ENCODE data around the gene KANK3.
"Not testable (repeated sequence)": the region's sequence is repeated elsewhere in the genome, so short reads cannot be mapped to it uniquely, and the experiment has no call there.

The KANK3 gene

GRCh38 chr19:8342684-8343482 lies at the start of gene KANK3:
KANK3 (minus strand) TSS chr19:8343262; CDS start chr19:8337828, 5,434 bp downstream.
- DNase-seq (ENCODE audit: low read depth in 2 of 2), result peak; percentile 81

- DNase-seq (ENCODE audit: low read depth in 2 of 2), result no peak
These were observed 49.0 kb upstream of the KANK3 start for GRCh38 chr19:8392017-8392591.

- DNase-seq (ENCODE audit: low read depth in 2 of 2), result no peak
These were observed 48.3 kb upstream of the KANK3 start for GRCh38 chr19:8391198-8392016.

- DNase-seq (ENCODE audit: low read depth in 2 of 2), result peak; percentile 77 to 84
These were observed 47.5 kb upstream of the KANK3 start for GRCh38 chr19:8390617-8390981.

- peak; percentile 94 to 96 for DNase-seq (ENCODE audit: low read depth in 2 of 2)
These were observed 47.0 kb upstream of the KANK3 start, which contains the start of gene RAB11B for GRCh38 chr19:8389891-8390616. RAB11B (plus strand) TSS chr19:8390360; CDS start chr19:8390417, 57 bp downstream.

GRCh38 chr19:8388612-8388958 lies 45.5 kb upstream of the KANK3 start:
- DNase-seq (ENCODE audit: low read depth in 2 of 2), result no peak

- no peak for DNase-seq (ENCODE audit: low read depth in 2 of 2)
These were observed 44.9 kb upstream of the KANK3 start for GRCh38 chr19:8387688-8388611.

- DNase-seq (ENCODE audit: low read depth in 2 of 2), result no peak
These were observed 43.9 kb upstream of the KANK3 start for GRCh38 chr19:8386990-8387389.

GRCh38 chr19:8386419-8386818 lies 43.4 kb upstream of the KANK3 start:
- DNase-seq (ENCODE audit: low read depth in 2 of 2), result not testable (repeated sequence)

GRCh38 chr19:8385566-8385965 lies 42.5 kb upstream of the KANK3 start:
- DNase-seq (ENCODE audit: low read depth in 2 of 2), result not testable (repeated sequence)

- not testable (repeated sequence) for DNase-seq (ENCODE audit: low read depth in 2 of 2)
These were observed 42.0 kb upstream of the KANK3 start for GRCh38 chr19:8385103-8385502.

- not testable (repeated sequence) for DNase-seq (ENCODE audit: low read depth in 2 of 2)
These were observed 41.5 kb upstream of the KANK3 start for GRCh38 chr19:8384569-8384968.

- not testable (repeated sequence) for DNase-seq (ENCODE audit: low read depth in 2 of 2)
These were observed 36.3 kb upstream of the KANK3 start for GRCh38 chr19:8379156-8379891.

- DNase-seq (ENCODE audit: low read depth in 2 of 2), result no peak
These were observed 34.5 kb upstream of the KANK3 start for GRCh38 chr19:8377598-8377997.

GRCh38 chr19:8376373-8376974 lies 33.4 kb upstream of the KANK3 start:
- not testable (repeated sequence) for DNase-seq (ENCODE audit: low read depth in 2 of 2)

- DNase-seq (ENCODE audit: low read depth in 2 of 2), result not testable (repeated sequence)
These were observed 32.7 kb upstream of the KANK3 start for GRCh38 chr19:8375766-8376165.

GRCh38 chr19:8373867-8374813 lies 31.1 kb upstream of the KANK3 start:
- no peak for DNase-seq (ENCODE audit: low read depth in 2 of 2)
